Muscle of arm (tissue), 12 donors: ENCODE data around the gene UBL7. TPM values are rescaled to one million over a fixed set of nuclear protein-coding genes. Genes with fewer than 3 reads are reported as not detected.

Source experiments
- DNase-seq: peaks from one replicate; pipeline ENCODE4 v3.0.0-alpha.2; 2013
- polyA plus RNA-seq, 12 donors: library from polyadenylated mRNA; unstranded; fragments of 120-200 nt; gene quantifications; one replicate each; pipeline ENCODE4 v1.2.1, GENCODE V29; 2013; ENCODE audit not compliant: insufficient read length in 12 of 12

The UBL7 gene
- polyA plus RNA-seq, 12 donors = 24.7 to 45.8 (median 32.4) TPM; not detected in 1

- DNase-seq = no peak
Measured at GRCh38 chr15:74442604-74443003, 18.4 kb downstream of the UBL7 start.

DNA sequence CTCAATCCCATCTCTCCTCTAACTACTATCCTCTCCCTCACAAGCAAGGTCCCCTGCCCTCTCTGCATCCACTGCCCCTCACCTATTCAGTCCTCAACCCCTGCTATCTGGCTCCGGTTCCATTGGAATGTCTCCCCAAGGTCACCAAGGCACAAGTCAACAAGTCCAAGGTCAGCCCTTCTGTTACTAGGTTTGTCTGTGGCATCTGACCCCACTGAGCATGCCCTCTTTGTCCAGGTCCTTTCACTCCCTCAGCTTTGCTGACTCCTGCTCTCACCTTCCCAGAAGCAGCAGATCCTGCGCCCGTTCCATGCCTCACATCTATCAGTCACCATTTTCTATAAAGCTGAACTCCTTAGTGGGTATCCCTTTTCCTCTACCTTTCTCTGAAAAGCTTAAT lies 18.9 kb downstream of the UBL7 start:
- DNase-seq = no peak

DNA sequence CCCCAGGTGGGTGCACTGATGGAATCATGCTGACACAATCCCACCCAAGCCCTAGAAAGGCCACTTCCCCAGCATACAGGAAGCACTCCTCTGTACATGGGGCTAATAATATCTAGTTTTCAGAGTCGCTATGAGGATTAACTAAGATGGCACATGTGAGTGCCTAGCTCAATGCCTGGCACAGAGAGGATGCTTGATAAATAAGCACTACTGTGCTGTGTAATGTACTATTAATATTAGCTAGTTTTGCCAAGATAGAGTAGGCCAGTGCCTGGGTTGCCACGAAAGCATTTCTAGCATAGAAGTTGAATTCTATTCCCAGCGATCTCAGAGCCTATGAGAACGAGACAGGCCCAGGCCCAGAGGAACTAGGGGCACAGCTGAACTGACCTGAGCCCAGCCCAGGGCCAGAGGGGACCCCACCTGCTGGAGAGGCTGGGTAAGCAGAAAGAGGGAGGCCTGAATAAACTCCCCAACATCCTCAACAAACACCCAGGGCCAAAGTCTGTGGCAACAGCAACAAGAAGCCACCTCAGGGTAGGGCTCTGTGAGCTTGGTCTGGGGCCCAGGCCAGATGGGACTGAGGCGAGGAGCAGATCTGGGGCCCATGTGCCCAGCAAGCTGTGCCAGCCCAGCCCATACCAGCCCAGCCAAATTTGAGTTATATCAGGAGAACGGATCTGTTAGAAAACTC lies 19.6 kb downstream of the UBL7 start:
- no peak for DNase-seq

- peak; percentile 77 for DNase-seq
Measured at GRCh38 chr15:74438721-74439316, 22.1 kb downstream of the UBL7 start.

- DNase-seq = no peak
Measured at GRCh38 chr15:74438206-74438605, 22.8 kb downstream of the UBL7 start.

- DNase-seq = peak; percentile 74
Measured at GRCh38 chr15:74434263-74435136, 26.5 kb downstream of the UBL7 start.

DNA sequence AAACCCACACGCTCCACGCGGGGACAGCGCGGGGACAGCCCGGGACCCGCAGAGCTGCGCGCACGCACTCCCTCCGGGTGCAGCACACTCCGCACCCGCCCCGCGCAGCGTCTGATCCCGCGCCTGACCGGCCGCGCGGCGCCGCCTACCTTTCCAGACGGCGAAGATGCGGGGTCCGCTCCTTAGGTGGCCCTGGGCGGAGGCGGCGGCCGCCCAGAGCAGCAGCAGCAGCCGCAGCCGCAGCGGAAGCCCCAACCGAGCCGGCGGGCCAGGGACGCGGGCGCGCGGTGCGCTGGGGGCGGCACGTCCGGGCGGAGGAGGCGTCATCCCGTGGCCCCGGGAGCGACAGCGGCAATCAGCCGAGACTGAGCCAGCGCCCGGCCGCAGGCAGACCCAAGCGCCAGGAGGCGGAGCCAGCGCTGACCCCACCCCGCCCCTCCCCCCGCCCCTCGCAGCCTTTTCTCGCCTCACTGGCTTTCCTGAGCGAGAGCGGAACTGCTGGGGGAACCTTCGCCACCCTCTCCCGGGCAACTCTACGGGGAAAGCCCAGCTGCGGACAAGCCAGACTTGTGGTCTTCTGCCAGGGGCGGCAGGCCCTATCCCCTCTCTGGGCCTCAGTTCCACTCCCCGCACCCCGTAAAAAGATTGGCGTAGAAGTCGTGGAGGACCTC lies 27.2 kb downstream of the UBL7 start, which contains the start of gene SEMA7A:
Gene SEMA7A (minus strand): TSS at position 367 of the 671 bp plus-strand sequence. CDS start 40 bp downstream, at position 327.
- peak; percentile 79 for DNase-seq

DNA sequence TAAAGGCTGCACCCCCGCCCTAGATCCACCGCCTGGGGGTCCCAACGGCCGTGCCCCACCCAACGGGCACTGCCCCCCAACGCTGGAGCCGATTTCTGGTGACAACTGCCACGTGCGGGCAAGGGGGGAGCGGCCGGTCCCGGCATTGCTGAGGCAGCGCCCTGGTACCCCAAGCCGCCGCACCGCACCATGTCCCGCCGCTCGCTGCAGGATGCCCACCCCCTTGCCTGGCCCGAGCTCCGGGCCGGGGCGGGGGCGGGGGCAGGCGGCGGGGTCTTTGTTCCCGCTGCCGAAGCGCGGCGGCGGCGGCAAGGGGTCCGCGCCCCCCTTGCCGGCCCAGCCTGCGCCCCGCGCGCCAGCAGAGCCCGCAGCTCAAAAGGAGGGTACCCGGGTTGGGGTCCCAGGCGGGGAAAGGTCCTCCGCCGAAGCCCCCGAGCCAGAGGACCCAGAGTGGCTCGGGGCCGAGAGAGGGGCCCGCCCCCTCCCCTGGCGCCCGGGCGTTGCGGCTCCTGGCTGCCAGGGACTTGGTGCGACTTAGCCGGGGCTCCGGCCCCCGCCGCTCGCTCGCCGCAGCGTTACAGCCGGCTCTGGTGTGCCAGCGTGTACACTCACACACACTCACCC lies 27.9 kb downstream of the UBL7 start:
- no peak for DNase-seq

DNA sequence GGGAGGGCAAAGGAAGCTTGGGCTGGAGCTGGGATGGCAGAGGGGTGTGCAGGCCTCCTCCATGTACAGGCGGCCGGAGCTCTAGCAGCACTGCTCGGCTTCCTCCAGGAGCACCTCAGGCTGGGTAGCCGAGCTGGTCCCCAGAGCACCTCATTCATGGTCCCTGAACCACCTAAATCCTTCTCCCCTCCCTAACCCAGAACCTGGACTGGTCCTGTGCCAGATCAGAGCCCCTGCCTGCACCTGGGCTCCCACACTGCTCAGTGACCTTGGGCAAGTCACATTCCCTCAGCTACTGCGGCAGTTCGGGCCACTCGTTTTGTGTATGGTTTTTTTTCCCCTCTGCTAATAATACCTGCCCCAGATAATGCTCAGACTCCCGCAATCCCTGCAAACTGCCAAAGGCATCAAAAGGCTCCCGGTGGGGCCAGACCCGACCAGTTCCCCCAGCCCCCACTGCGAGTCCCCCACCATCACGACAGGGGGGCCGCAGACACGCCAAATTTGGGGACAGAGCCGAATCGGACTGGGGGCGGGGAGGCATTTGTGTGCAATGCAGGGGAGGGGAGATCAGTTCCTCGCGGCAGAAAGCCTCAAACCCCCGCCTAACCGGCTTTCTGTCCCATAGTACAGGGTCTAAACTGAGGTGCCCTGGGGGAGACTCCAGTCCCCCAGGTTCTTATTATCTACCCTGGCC lies 28.5 kb downstream of the UBL7 start:
- no peak for DNase-seq

- no peak for DNase-seq
Measured at GRCh38 chr15:74431645-74432044, 29.3 kb downstream of the UBL7 start.

GRCh38 chr15:74431116-74431515 lies 29.8 kb downstream of the UBL7 start:
- no peak for DNase-seq

DNA sequence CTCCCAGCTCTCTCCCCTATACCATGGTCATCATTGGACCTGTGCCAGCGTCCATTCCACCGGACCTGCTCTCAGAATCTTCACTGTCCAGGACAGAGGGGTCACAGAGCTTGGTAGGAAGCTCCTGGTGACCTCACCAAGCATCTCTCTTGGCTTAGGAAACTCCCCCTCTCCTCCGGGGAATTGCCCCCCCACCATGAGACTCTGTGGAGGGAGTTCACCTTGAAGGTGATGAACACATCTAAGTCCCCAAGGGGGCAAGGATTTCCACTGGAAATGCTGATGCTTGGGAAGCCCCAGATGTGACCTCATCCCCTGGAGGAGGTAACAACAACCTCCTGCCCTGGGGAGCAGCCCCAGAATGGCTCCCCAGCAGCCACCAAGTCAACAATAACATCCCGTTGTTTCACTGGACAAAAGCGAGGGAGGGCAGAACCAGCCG lies 30.4 kb downstream of the UBL7 start:
- DNase-seq = no peak

DNA sequence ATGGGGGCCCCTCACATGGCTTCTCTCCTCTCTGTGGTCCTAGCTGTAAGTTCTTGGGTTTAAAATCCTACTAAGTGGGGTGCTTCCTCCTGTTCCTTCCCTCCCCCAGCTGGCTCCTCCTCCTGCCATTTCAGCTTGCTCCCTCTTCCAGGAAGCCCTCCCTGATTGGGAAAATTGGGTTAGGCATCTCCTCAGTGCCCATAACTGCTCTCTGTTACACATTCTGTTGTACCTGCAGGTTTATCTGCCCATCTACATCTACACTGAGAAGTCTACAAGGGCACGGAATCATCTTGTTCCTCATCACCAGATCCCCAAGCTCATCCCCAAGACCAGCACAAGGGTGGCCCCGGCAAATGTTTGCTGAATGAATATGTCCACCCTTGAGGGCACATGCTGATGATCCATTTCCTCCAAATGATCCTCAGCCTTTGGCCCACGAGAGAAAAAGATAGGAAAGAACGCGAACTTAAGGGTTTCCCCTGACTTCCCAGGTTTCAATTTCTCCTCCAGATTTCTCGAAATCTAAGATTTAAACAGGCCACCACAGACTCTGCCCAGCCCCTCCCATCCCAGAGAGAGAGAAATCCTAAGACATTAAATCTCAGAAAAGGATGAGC lies 31.1 kb downstream of the UBL7 start:
- no peak for DNase-seq

DNA sequence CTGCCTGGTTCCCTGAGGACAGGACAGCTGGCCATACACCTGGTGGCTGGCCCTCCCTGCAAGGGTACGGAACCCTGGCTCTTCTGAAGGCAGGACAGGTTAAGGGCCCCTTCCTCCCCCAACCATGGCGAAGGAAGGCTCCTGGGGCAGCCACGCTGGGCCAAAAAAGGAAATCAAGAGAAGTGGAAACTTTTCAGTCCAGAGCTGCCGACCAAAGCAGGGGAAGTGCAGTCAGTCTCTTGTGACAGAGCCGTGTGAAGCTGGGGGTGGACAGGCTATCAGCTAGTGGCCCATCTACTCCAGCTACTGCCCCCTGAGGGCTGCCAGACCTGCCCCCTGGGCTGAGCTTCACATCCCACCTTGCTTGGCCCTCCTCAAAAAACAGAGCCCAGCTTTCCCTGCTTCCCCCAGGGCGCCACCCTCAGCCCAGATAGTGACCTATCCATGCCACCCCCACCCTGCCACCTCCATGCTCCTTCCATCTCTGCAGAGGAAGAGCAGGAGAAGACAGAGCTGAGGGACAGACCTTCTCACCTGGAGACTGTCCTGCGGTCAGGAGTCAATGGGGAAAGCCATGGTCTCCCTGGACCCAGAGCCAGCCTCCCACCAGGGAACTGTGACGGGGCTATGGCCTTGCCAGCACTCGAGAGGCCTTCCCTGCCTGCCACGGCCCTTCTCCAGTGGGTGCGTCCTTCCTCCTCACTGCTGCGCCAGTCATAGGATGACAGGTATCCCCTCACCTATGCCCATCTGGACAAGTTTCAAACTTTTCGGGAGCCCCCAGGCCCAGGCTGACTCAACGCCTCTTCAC lies 31.8 kb downstream of the UBL7 start:
- DNase-seq = no peak

DNA sequence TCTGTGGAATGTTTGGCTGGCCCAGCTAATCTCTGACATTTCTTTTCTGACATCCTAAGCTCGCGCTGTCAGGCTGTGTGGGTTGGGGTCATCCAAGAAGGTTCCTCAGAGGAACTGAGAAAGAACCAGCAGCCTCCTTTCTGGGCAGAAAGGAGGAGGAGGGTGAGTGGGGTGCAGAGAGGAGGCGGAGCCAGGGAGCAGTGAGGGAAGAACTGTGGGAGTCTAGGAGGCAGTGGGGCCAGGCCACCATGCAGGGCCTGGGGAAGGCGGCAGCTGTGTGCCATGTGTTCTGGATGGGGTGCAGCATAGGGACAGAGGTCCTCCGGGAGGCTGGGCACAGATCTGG lies 32.5 kb downstream of the UBL7 start:
- no peak for DNase-seq

DNA sequence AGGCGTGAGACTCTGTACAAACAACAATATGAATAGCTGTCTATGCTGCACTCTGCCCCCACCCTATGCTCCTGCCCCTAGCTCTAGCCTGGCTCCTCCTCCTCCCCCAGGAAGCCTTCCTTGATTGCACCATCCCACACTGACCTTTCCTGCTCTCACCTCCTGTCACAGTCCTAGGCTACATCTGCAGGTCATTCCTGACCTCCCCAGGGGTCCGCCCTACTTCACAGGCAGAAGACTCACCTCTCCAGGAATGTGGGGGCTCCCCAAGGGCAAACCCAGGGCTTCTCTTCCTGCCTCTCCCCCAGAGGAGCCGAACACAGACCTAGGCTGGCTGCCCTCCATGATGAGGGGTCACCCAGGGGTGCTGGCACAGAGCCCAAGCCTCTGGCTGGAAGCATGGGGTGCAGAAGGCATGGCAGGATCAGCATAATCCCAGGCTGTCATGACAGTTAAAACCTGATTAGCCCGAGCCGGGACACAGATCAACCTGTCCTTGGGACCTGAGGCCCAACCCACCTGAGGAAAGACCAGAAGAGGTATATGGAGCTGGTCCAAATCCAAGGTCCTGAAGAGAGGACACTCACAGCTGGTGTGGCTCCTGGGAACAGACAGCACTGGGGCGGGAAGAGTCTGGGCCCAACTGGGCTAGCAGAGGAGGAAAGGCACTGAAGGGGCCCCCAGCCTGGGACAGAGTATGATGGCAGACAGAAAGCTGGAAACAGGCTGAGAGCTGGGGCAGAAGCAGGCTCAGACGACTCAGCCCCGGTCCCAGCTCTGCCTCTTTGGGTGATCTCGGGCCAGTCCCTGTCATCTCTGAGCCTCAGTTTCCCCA lies 33.1 kb downstream of the UBL7 start:
- no peak for DNase-seq

GRCh38 chr15:74426404-74427281 lies 34.3 kb downstream of the UBL7 start:
- no peak for DNase-seq

DNA sequence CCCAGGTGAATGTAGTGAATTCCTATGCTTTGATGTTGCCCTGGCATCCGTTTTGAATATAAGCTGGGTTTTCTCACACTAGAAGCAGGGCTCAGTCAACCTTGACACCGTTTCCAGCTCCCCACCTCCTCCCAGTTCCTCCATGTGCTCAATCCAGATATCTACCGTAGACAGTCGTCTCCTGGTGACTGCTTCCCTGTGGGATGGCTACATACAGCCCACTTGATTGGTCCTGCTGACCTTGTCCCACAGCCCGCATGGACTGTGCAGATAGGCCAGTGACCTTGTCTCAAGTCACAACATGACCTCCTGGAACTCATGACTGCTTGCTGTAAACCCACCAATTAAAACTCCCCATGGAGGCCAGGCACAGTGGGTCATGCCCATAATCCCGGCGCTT lies 35.3 kb downstream of the UBL7 start:
- no peak for DNase-seq
